ENCODE results near the gene KLHL22. TPM values are rescaled to one million over a fixed set of nuclear protein-coding genes. Genes with fewer than 3 reads are reported as not detected.

Gene KLHL22
- total and polyA plus RNA-seq, 2 of the 13 experiments (the other 11 are each of a cell fraction or from before 2014, with no cell fraction given) = 10.9 to 14.8 TPM

DNA sequence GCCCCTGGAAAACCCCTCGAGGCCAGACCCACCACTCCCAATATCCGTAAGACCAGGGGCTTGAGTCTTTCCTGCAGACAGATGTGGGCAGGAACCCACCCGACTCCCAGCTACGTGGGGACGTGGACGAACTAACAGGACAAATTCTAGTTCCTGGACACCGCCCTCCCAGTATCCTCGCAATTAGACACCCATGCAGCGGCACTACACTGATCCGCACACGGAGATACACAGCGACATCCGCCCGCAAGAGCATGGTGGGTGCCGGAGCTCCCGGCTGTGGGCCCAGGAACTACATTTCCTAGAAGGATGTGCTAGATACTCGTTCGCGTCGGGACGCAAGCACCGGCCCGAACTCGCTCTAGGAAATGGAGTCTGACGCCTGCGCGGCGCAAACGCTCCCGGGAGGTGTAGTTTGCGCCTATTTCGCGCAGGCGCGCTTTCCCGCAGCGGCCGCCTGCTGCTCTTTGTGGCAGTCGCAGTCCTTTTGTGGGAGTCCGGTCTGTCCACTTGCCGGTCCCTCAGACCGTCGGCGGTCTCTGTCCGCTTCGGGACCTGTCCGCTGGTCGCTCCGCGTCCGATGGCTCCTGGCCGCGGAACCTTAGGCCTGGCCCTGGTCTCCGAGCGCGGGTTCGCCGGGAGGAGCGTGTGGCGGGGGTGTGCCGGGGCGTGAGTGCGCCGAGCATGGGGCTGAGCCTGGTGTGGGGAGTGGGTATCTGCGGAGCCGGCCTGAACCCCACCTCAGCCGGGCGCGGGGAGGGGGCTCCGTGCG, 101.7 kb downstream of the KLHL22 start, which contains the start of gene ZNF74 (continued):
- TF ChIP-seq, protein P1, sequence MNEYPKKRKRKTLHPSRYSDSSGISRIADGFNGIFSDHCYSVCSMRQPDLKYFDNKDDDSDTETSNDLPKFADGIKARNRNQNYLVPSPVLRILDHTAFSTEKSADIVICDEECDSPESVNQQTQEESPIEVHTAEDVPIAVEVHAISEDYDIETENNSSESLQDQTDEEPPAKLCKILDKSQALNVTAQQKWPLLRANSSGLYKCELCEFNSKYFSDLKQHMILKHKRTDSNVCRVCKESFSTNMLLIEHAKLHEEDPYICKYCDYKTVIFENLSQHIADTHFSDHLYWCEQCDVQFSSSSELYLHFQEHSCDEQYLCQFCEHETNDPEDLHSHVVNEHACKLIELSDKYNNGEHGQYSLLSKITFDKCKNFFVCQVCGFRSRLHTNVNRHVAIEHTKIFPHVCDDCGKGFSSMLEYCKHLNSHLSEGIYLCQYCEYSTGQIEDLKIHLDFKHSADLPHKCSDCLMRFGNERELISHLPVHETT (CRISPR knock-in tag; conservative IDR thresholded peaks at IDR 0.05) = no peak; the same call in 1 of the 2 replicates
- TF ChIP-seq TARDBP (CRISPR knock-in tag; IDR thresholded peaks at IDR 0.05) (no peak), GABPB1 (CRISPR knock-in tag; IDR thresholded peaks at IDR 0.05) (peak; percentile 86), CHCHD3 (CRISPR knock-in tag; IDR thresholded peaks at IDR 0.05) (no peak), LCORL (IDR thresholded peaks at IDR 0.05) (no peak), LCORL (CRISPR knock-in tag; IDR thresholded peaks at IDR 0.05) (peak; percentile 78), ZSCAN9 (CRISPR knock-in tag; IDR thresholded peaks at IDR 0.05; ENCODE audit: borderline replicate concordance) (0 out of 2 replicates have a peak, but pooled peaks have one; percentile 15), SRSF4 (IDR thresholded peaks at IDR 0.05; ENCODE audit: low read depth, low read length, poor library complexity, severe bottlenecking) (no peak), GPN1 (CRISPR knock-in tag; IDR thresholded peaks at IDR 0.05; ENCODE audit: borderline replicate concordance) (no peak), ZNF792 (CRISPR knock-in tag; IDR thresholded peaks at IDR 0.05) (no peak), MEF2D (CRISPR knock-in tag; IDR thresholded peaks at IDR 0.05) (0 out of 2 replicates have a peak, but pooled peaks have one; percentile 26), TOE1 (CRISPR knock-in tag; IDR thresholded peaks at IDR 0.05) (0 out of 2 replicates have a peak, but pooled peaks have one; percentile 37)
- TF ChIP-seq, protein P2, sequence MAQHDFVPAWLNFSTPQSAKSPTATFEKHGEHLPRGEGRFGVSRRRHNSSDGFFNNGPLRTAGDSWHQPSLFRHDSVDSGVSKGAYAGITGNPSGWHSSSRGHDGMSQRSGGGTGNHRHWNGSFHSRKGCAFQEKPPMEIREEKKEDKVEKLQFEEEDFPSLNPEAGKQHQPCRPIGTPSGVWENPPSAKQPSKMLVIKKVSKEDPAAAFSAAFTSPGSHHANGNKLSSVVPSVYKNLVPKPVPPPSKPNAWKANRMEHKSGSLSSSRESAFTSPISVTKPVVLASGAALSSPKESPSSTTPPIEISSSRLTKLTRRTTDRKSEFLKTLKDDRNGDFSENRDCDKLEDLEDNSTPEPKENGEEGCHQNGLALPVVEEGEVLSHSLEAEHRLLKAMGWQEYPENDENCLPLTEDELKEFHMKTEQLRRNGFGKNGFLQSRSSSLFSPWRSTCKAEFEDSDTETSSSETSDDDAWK (CRISPR knock-in tag; IDR thresholded peaks at IDR 0.05) = no peak
- TF ChIP-seq, protein P3, sequence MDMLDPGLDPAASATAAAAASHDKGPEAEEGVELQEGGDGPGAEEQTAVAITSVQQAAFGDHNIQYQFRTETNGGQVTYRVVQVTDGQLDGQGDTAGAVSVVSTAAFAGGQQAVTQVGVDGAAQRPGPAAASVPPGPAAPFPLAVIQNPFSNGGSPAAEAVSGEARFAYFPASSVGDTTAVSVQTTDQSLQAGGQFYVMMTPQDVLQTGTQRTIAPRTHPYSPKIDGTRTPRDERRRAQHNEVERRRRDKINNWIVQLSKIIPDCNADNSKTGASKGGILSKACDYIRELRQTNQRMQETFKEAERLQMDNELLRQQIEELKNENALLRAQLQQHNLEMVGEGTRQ (IDR thresholded peaks at IDR 0.05; ENCODE audit: low read depth, low read length) = no peak
- TF ChIP-seq, protein P3 (CRISPR knock-in tag; IDR thresholded peaks at IDR 0.05; ENCODE audit: borderline replicate concordance) = no peak
- TF ChIP-seq, protein P4, sequence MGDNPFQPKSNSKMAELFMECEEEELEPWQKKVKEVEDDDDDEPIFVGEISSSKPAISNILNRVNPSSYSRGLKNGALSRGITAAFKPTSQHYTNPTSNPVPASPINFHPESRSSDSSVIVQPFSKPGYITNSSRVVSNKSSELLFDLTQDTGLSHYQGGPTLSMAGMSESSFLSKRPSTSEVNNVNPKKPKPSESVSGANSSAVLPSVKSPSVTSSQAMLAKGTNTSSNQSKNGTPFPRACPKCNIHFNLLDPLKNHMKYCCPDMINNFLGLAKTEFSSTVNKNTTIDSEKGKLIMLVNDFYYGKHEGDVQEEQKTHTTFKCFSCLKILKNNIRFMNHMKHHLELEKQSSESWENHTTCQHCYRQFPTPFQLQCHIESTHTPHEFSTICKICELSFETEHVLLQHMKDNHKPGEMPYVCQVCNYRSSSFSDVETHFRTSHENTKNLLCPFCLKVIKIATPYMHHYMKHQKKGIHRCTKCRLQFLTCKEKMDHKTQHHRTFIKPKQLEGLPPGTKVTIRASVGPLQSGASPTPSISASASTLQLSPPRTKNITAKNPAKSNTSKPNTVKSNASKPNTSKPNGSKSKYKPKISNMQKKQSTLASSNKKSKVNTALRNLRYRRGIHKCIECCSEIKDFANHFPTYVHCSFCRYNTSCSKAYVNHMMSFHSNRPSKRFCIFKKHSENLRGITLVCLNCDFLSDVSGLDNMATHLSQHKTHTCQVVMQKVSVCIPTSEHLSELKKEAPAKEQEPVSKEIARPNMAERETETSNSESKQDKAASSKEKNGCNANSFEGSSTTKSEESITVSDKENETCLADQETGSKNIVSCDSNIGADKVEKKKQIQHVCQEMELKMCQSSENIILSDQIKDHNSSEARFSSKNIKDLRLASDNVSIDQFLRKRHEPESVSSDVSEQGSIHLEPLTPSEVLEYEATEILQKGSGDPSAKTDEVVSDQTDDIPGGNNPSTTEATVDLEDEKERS (CRISPR knock-in tag; IDR thresholded peaks at IDR 0.05) = 0 out of 2 replicates have a peak, but pooled peaks have one; percentile 27
- TF ChIP-seq, protein P5, sequence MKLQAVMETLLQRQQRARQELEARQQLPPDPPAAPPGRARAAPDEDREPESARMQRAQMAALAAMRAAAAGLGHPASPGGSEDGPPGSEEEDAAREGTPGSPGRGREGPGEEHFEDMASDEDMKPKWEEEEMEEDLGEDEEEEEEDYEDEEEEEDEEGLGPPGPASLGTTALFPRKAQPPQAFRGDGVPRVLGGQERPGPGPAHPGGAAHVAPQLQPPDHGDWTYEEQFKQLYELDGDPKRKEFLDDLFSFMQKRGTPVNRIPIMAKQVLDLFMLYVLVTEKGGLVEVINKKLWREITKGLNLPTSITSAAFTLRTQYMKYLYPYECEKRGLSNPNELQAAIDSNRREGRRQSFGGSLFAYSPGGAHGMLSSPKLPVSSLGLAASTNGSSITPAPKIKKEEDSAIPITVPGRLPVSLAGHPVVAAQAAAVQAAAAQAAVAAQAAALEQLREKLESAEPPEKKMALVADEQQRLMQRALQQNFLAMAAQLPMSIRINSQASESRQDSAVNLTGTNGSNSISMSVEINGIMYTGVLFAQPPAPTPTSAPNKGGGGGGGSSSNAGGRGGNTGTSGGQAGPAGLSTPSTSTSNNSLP (IDR thresholded peaks at IDR 0.05; ENCODE audit: low read depth, low read length) = no peak
- TF ChIP-seq, protein P6, sequence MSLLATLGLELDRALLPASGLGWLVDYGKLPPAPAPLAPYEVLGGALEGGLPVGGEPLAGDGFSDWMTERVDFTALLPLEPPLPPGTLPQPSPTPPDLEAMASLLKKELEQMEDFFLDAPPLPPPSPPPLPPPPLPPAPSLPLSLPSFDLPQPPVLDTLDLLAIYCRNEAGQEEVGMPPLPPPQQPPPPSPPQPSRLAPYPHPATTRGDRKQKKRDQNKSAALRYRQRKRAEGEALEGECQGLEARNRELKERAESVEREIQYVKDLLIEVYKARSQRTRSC (CRISPR knock-in tag; IDR thresholded peaks at IDR 0.05; ENCODE audit: low read depth) = 0 out of 2 replicates have a peak, but pooled peaks have one; percentile 27

All from HepG2 (cell line).